ENCODE data around the gene EML4. TPM values are rescaled to one million over a fixed set of nuclear protein-coding genes. Genes with fewer than 3 reads are reported as not detected.
"Not testable (repeated sequence)": the region's sequence is repeated elsewhere in the genome, so short reads cannot be mapped to it uniquely, and the experiment has no call there.

The EML4 gene
- total RNA-seq, 1 experiment from 2014 or later = 107 TPM

- Histone ChIP-seq H3K27ac (ENCODE audit: low read length) (no peak overlapping the region), H3K9me3 (ENCODE audit: control insufficient read depth, insufficient read depth, low read depth, low read length) (no peaks in the 10 kb centered on the region), H3K4me1 (ENCODE audit: control insufficient read depth, insufficient read depth, low read length) (peaks cover 13% of the 10 kb centered on the region), H3K27me3 (ENCODE audit: control insufficient read depth, insufficient read depth, low read length) (no peaks in the 10 kb centered on the region), H3K36me3 (ENCODE audit: control insufficient read depth, insufficient read depth, low read length) (peaks cover 6% of the 10 kb centered on the region), H3K4me3 (ENCODE audit: low read depth in 2 of 2, low read length in 2 of 2) (no peak overlapping the region)
- no TSS peak for BruUV-seq (replicated peaks)
- in situ Hi-C loops (cut with HindIII; ENCODE audit: low pct_unique_long_range_greater_than_20kb, low sequenced_read_pairs) (no loop called here), intact Hi-C loops (cut with micrococcal nuclease; ENCODE audit: unreplicated experiment) (no loop called here)
- POLR2A ChIA-PET = no interaction called here
- CTCF ChIA-PET = no interaction called here
- TF ChIP-seq SIN3A (IDR thresholded peaks at IDR 0.05; ENCODE audit: borderline replicate concordance, insufficient read depth, low read depth, low read length) (no peak), TCF7L2 (IDR thresholded peaks at IDR 0.05; ENCODE audit: low read depth, low read length) (no peak), POLR2AphosphoS5 (IDR thresholded peaks at IDR 0.05; ENCODE audit: low read depth, low read length) (no peak), CTCF (IDR thresholded peaks at IDR 0.05) (no peak)
- TF ChIP-seq, protein P1, sequence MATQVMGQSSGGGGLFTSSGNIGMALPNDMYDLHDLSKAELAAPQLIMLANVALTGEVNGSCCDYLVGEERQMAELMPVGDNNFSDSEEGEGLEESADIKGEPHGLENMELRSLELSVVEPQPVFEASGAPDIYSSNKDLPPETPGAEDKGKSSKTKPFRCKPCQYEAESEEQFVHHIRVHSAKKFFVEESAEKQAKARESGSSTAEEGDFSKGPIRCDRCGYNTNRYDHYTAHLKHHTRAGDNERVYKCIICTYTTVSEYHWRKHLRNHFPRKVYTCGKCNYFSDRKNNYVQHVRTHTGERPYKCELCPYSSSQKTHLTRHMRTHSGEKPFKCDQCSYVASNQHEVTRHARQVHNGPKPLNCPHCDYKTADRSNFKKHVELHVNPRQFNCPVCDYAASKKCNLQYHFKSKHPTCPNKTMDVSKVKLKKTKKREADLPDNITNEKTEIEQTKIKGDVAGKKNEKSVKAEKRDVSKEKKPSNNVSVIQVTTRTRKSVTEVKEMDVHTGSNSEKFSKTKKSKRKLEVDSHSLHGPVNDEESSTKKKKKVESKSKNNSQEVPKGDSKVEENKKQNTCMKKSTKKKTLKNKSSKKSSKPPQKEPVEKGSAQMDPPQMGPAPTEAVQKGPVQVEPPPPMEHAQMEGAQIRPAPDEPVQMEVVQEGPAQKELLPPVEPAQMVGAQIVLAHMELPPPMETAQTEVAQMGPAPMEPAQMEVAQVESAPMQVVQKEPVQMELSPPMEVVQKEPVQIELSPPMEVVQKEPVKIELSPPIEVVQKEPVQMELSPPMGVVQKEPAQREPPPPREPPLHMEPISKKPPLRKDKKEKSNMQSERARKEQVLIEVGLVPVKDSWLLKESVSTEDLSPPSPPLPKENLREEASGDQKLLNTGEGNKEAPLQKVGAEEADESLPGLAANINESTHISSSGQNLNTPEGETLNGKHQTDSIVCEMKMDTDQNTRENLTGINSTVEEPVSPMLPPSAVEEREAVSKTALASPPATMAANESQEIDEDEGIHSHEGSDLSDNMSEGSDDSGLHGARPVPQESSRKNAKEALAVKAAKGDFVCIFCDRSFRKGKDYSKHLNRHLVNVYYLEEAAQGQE (IDR thresholded peaks at IDR 0.05; ENCODE audit: insufficient read depth in 1 of 2, low read depth in 2 of 2, low read length in 1 of 2) = no peak
- no peak for DNase-seq (ENCODE audit: low read depth, low spot score)
- ATAC-seq = no peak
These were observed 173.7 kb downstream of the EML4 start for GRCh38 chr2:42342795-42343241.

DNA sequence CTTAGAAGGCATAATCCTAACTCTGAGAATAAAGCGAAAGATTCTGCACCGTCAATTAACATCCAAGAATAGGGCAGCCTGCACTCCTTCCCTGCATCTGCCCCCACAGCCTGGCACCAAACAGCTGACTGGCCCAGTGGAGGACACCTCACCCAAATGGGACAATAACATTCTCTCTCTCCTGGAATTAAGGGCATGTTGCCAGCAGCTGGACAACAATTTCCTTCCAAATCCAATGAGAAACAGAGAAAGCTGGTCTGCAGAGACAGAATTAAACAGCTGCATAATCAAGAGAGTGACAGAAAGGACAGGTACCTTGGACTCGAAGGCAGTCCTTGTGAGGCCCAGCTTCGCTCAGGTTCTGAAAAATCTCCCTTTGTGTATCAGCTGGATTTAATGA is 176.8 kb downstream of the EML4 start:
- in situ Hi-C loops (cut with HindIII; ENCODE audit: low pct_unique_long_range_greater_than_20kb, low sequenced_read_pairs) (no loop called here), intact Hi-C loops (cut with micrococcal nuclease; ENCODE audit: unreplicated experiment) (no loop called here)
- Histone ChIP-seq H3K27me3 (ENCODE audit: control insufficient read depth, insufficient read depth, low read length) (no peaks in the 10 kb centered on the region), H3K4me1 (ENCODE audit: control insufficient read depth, insufficient read depth, low read length) (peaks cover 13% of the 10 kb centered on the region), H3K36me3 (ENCODE audit: control insufficient read depth, insufficient read depth, low read length) (peaks cover 11% of the 10 kb centered on the region), H3K9me3 (ENCODE audit: control insufficient read depth, insufficient read depth, low read depth, low read length) (no peaks in the 10 kb centered on the region), H3K4me3 (ENCODE audit: low read depth in 2 of 2, low read length in 2 of 2) (no peak overlapping the region), H3K27ac (ENCODE audit: low read length) (no peak overlapping the region)
- no TSS peak for BruUV-seq (replicated peaks)
- POLR2A ChIA-PET = interaction anchor here (0.6 kb wide), 2 partner anchors 15 to 1300 kb away, joined by 3 to 6 read pairs; no protein-coding TSS in a partner anchor
- CTCF ChIA-PET = no interaction called here
- ATAC-seq (no peak), DNase-seq (ENCODE audit: low read depth, low spot score) (no peak)
- TF ChIP-seq POLR2AphosphoS5 (IDR thresholded peaks at IDR 0.05; ENCODE audit: low read depth, low read length) = no peak
- TF ChIP-seq CTCF (IDR thresholded peaks at IDR 0.05) = no peak
- TF ChIP-seq, protein P1 (IDR thresholded peaks at IDR 0.05; ENCODE audit: insufficient read depth in 1 of 2, low read depth in 2 of 2, low read length in 1 of 2) = no peak
- no peak for TF ChIP-seq SIN3A (IDR thresholded peaks at IDR 0.05; ENCODE audit: borderline replicate concordance, insufficient read depth, low read depth, low read length)
- TF ChIP-seq TCF7L2 (IDR thresholded peaks at IDR 0.05; ENCODE audit: low read depth, low read length) = no peak

GRCh38 chr2:42346856-42347255 is 177.7 kb downstream of the EML4 start:
- H3K27ac ChIP-seq (ENCODE audit: low read length); in situ Hi-C loops (cut with HindIII; ENCODE audit: low pct_unique_long_range_greater_than_20kb, low sequenced_read_pairs); POLR2A ChIA-PET; H3K9me3 ChIP-seq (ENCODE audit: control insufficient read depth, insufficient read depth, low read depth, low read length); intact Hi-C loops (cut with micrococcal nuclease; ENCODE audit: unreplicated experiment); DNase-seq (ENCODE audit: low read depth, low spot score); CTCF ChIA-PET; BruUV-seq (replicated peaks); ATAC-seq; H3K4me3 ChIP-seq (ENCODE audit: low read depth in 2 of 2, low read length in 2 of 2); H3K27me3 ChIP-seq (ENCODE audit: control insufficient read depth, insufficient read depth, low read length): not testable (repeated sequence)
- Histone ChIP-seq H3K36me3 (ENCODE audit: control insufficient read depth, insufficient read depth, low read length) (peaks cover 11% of the 10 kb centered on the region), H3K4me1 (ENCODE audit: control insufficient read depth, insufficient read depth, low read length) (peaks cover 12% of the 10 kb centered on the region)

DNA sequence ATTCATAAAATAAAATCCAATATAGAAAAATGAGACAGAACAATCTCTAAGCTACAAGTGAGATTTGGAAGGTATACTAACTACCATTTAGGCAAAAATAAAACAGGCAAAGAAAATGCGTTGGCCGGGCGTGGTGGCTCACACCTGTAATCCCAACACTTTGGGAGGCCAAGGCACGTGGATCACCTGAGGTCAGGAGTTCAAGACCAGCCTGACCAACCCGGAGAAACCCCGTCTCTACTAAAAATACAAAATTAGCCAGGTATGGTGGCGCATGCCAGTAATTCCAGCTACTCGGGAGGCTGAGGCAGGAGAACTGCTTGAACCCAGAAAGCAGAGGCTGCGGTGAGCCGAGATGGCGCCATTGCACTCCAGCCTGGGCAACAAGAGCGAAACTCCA is 178.4 kb downstream of the EML4 start:
- CTCF ChIA-PET; ATAC-seq; in situ Hi-C loops (cut with HindIII; ENCODE audit: low pct_unique_long_range_greater_than_20kb, low sequenced_read_pairs); H3K4me1 ChIP-seq (ENCODE audit: control insufficient read depth, insufficient read depth, low read length); H3K4me3 ChIP-seq (ENCODE audit: low read depth in 2 of 2, low read length in 2 of 2); H3K9me3 ChIP-seq (ENCODE audit: control insufficient read depth, insufficient read depth, low read depth, low read length); H3K27me3 ChIP-seq (ENCODE audit: control insufficient read depth, insufficient read depth, low read length); H3K27ac ChIP-seq (ENCODE audit: low read length); BruUV-seq (replicated peaks); DNase-seq (ENCODE audit: low read depth, low spot score); intact Hi-C loops (cut with micrococcal nuclease; ENCODE audit: unreplicated experiment): not testable (repeated sequence)
- H3K36me3 ChIP-seq (ENCODE audit: control insufficient read depth, insufficient read depth, low read length) = peaks cover 11% of the 10 kb centered on the region
- POLR2A ChIA-PET = interaction anchor here (0.6 kb wide), 1 partner anchor 9 kb away, joined by 8 read pairs; no protein-coding TSS in a partner anchor

Data from Panc1 (cell line).